ENCODE results near the gene LRRC17.
"Not testable (repeated sequence)": the region's sequence is repeated elsewhere in the genome, so short reads cannot be mapped to it uniquely, and the experiment has no call there.

LRRC17 gene

GRCh38 chr7:102944241-102944640, 31.4 kb downstream of the LRRC17 start:
- Histone ChIP-seq H3K27me3 (no peaks in the 10 kb centered on the region), H3K4me3 (no peak overlapping the region), H3K4me1 (peaks cover 0 to 19% (median 3%) of the 10 kb centered on the region in 4 donors), H3K9me3 (no peaks in the 10 kb centered on the region), H3K27ac (no peak overlapping the region), H3K36me3 (no peaks in the 10 kb centered on the region)
- intact Hi-C loops (cut with DNase I; ENCODE audit: low total_unique reads), result no loop called here
- no peak for TF ChIP-seq CTCF (IDR thresholded peaks at IDR 0.05)
- no peak for DNase-seq

- no peak for TF ChIP-seq CTCF (IDR thresholded peaks at IDR 0.05)
- Histone ChIP-seq H3K4me3 (no peak overlapping the region), H3K27ac (no peak overlapping the region), H3K36me3 (no peaks in the 10 kb centered on the region), H3K9me3 (peaks cover 0 to 15% (median 1%) of the 10 kb centered on the region in 3 donors), H3K27me3 (no peaks in the 10 kb centered on the region), H3K4me1 (peaks cover 0 to 1% (median 0%) of the 10 kb centered on the region in 4 donors)
- intact Hi-C loops (cut with DNase I; ENCODE audit: low total_unique reads), result no loop called here
- no peak for DNase-seq
These were observed 39.0 kb downstream of the LRRC17 start for GRCh38 chr7:102951839-102952238.

- DNase-seq, result no peak
- H3K27me3 ChIP-seq, result no peaks in the 10 kb centered on the region
- no peak for TF ChIP-seq CTCF (IDR thresholded peaks at IDR 0.05)
- H3K4me3 ChIP-seq, result no peak overlapping the region
- intact Hi-C loops (cut with DNase I; ENCODE audit: low total_unique reads), result no loop called here
- no peak overlapping the region for H3K27ac ChIP-seq
- peaks cover 0 to 18% (median 4%) of the 10 kb centered on the region in 3 donors for H3K9me3 ChIP-seq
- no peaks in the 10 kb centered on the region for H3K36me3 ChIP-seq
- no peaks in the 10 kb centered on the region for H3K4me1 ChIP-seq
These were observed 40.6 kb downstream of the LRRC17 start for GRCh38 chr7:102953406-102953805.

GRCh38 chr7:102954359-102954758, 41.6 kb downstream of the LRRC17 start:
- intact Hi-C loops (cut with DNase I; ENCODE audit: low total_unique reads); H3K4me1 ChIP-seq; H3K27me3 ChIP-seq; DNase-seq; H3K36me3 ChIP-seq; H3K27ac ChIP-seq; H3K4me3 ChIP-seq: not testable (repeated sequence)
- H3K9me3 ChIP-seq, result peaks cover 0 to 18% (median 4%) of the 10 kb centered on the region in 3 donors

- DNase-seq; H3K27ac ChIP-seq; intact Hi-C loops (cut with DNase I; ENCODE audit: low total_unique reads); H3K4me3 ChIP-seq; H3K36me3 ChIP-seq; H3K4me1 ChIP-seq; H3K27me3 ChIP-seq: not testable (repeated sequence)
- H3K9me3 ChIP-seq, result peaks cover 0 to 13% (median 4%) of the 10 kb centered on the region in 3 donors
These were observed 45.2 kb downstream of the LRRC17 start for GRCh38 chr7:102958004-102958403.

- H3K4me3 ChIP-seq; H3K36me3 ChIP-seq; H3K9me3 ChIP-seq; H3K27me3 ChIP-seq; DNase-seq; H3K27ac ChIP-seq; intact Hi-C loops (cut with DNase I; ENCODE audit: low total_unique reads): not testable (repeated sequence)
- H3K4me1 ChIP-seq, result peaks cover 0 to 13% (median 1%) of the 10 kb centered on the region in 4 donors
These were observed 49.2 kb downstream of the LRRC17 start for GRCh38 chr7:102961993-102962392.

GRCh38 chr7:102966465-102966864, 53.7 kb downstream of the LRRC17 start:
- H3K4me3 ChIP-seq, result no peak overlapping the region
- intact Hi-C loops (cut with DNase I; ENCODE audit: low total_unique reads), result no loop called here
- no peaks in the 10 kb centered on the region for H3K9me3 ChIP-seq
- no peak overlapping the region for H3K27ac ChIP-seq
- H3K27me3 ChIP-seq, result no peaks in the 10 kb centered on the region
- H3K4me1 ChIP-seq, result peaks cover 0 to 13% (median 1%) of the 10 kb centered on the region in 4 donors
- no peak for TF ChIP-seq CTCF (IDR thresholded peaks at IDR 0.05)
- DNase-seq, result no peak
- no peaks in the 10 kb centered on the region for H3K36me3 ChIP-seq
